Parathyroid adenoma (tissue), 2 donors: ENCODE measurements around the gene ASGR1.

Experiments
- H2AFZ ChIP-seq: fragments of 300-600 bp; sonication (generic); one replicate; pipeline ENCODE4 v1.7.0; 2017; ENCODE audit warnings: antibody characterized with exemption, mild to moderate bottlenecking
- H3K27ac ChIP-seq: fragments of 300-600 bp; sonication (generic); one replicate; pipeline ENCODE4 v1.7.0; 2017
- H3K27me3 ChIP-seq: fragments of 300-600 bp; sonication (generic); one replicate; pipeline ENCODE4 v1.7.0; 2017; ENCODE audit warnings: low read length; ENCODE audit not compliant: control insufficient read depth, insufficient read depth
- H3K36me3 ChIP-seq: fragments of 300-600 bp; sonication (generic); one replicate; pipeline ENCODE4 v1.7.0; 2017; ENCODE audit warnings: low read length; ENCODE audit not compliant: control insufficient read depth, insufficient read depth
- H3K4me1 ChIP-seq: fragments of 300-600 bp; sonication (generic); one replicate; pipeline ENCODE4 v1.7.0; 2017; ENCODE audit warnings: control low read depth
- H3K4me2 ChIP-seq: fragments of 300-600 bp; sonication (generic); one replicate; pipeline ENCODE4 v1.7.0; 2017; ENCODE audit warnings: low read length
- H3K4me3 ChIP-seq: fragments of 300-600 bp; sonication (generic); one replicate; pipeline ENCODE4 v1.7.0; 2017; ENCODE audit warnings: low read depth, low read length
- H3K79me2 ChIP-seq: fragments of 300-600 bp; sonication (generic); one replicate; pipeline ENCODE4 v1.7.0; 2017; ENCODE audit warnings: control low read depth
- H3K9ac ChIP-seq: fragments of 300-600 bp; sonication (generic); one replicate; pipeline ENCODE4 v1.7.0; 2017; ENCODE audit warnings: mild to moderate bottlenecking
- H3K9me3 ChIP-seq: fragments of 300-600 bp; sonication (generic); one replicate; pipeline ENCODE4 v1.7.0; 2017; ENCODE audit warnings: low read length; ENCODE audit not compliant: control insufficient read depth
- TF ChIP-seq, protein P1 (sequence below): fragments of 300-600 bp; sonication (generic); IDR thresholded peaks from one replicate; pipeline ENCODE4 v1.7.0; 2017; ENCODE audit warnings: antibody characterized with exemption, mild to moderate bottlenecking
- donor health status: primary hyperparathyroidism.

The ASGR1 gene

DNA sequence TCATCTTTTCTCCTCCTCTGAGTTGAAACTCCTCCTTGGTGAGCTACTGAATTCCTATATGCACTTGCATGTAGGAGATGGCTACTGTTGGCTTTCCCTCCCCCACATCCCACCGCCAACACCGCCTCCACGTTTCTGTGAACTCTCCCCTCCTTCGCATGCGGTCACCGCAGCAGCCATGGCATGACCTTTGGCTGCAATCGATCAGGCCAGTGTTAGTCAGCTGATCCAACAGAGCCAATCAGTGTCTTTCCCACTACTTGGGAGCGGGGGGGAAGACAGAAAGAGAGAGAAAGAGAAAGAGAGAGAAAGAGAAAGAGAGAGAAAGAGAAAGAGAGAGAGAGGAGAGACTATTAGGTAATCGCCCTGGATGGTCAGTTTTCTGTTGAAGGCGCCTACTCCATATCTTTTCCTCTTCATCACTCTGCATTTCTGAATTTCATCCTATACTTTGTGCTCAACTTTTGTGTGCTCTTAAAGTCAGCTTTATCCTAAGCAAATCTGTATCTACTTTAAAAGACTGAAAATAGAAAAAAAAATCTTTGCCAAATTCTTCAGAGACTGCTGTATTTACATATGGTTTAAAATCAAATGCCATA, 22.7 kb downstream of the ASGR1 start:
- no peaks in the 10 kb centered on the region for H3K79me2 ChIP-seq
- no peak overlapping the region for H3K4me3 ChIP-seq
- H3K9me3 ChIP-seq = no peaks in the 10 kb centered on the region
- no peaks in the 10 kb centered on the region for H3K36me3 ChIP-seq
- H3K4me2 ChIP-seq = no peak overlapping the region
- H2AFZ ChIP-seq = no peak overlapping the region
- TF ChIP-seq, protein P1, sequence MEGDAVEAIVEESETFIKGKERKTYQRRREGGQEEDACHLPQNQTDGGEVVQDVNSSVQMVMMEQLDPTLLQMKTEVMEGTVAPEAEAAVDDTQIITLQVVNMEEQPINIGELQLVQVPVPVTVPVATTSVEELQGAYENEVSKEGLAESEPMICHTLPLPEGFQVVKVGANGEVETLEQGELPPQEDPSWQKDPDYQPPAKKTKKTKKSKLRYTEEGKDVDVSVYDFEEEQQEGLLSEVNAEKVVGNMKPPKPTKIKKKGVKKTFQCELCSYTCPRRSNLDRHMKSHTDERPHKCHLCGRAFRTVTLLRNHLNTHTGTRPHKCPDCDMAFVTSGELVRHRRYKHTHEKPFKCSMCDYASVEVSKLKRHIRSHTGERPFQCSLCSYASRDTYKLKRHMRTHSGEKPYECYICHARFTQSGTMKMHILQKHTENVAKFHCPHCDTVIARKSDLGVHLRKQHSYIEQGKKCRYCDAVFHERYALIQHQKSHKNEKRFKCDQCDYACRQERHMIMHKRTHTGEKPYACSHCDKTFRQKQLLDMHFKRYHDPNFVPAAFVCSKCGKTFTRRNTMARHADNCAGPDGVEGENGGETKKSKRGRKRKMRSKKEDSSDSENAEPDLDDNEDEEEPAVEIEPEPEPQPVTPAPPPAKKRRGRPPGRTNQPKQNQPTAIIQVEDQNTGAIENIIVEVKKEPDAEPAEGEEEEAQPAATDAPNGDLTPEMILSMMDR = no peak
- H3K27ac ChIP-seq = no peak overlapping the region
- no peaks in the 10 kb centered on the region for H3K4me1 ChIP-seq
- H3K9ac ChIP-seq = no peak overlapping the region
- H3K27me3 ChIP-seq = no peaks in the 10 kb centered on the region

DNA sequence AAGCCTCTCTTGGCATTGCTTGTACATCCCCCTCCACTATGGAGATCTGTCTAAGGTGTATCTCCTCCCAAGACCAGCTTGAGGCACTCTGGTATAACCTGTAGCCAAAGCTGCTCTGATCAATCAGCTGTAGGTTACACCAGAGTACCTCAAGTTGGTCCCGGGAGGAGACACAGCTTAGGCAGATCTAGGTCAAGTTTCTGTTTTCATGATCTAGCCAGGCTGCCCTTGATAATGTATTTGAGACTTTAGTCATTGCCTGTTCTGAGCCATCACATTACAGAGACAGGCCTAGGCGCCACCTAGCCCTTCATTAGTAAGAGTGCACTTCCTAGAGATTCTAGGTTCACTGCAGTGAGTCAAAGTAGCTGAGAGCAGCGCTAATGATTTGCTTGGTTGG, 31.4 kb downstream of the ASGR1 start:
- H3K9ac ChIP-seq = no peak overlapping the region
- H3K4me2 ChIP-seq = no peak overlapping the region
- H3K36me3 ChIP-seq = no peaks in the 10 kb centered on the region
- H3K4me3 ChIP-seq = no peak overlapping the region
- TF ChIP-seq, protein P1 = peak; percentile 11
- H3K4me1 ChIP-seq = peaks cover 9% of the 10 kb centered on the region
- H3K27ac ChIP-seq = no peak overlapping the region
- peak overlapping the region; percentile 9 for H2AFZ ChIP-seq
- no peaks in the 10 kb centered on the region for H3K79me2 ChIP-seq
- no peaks in the 10 kb centered on the region for H3K27me3 ChIP-seq
- H3K9me3 ChIP-seq = no peaks in the 10 kb centered on the region

DNA sequence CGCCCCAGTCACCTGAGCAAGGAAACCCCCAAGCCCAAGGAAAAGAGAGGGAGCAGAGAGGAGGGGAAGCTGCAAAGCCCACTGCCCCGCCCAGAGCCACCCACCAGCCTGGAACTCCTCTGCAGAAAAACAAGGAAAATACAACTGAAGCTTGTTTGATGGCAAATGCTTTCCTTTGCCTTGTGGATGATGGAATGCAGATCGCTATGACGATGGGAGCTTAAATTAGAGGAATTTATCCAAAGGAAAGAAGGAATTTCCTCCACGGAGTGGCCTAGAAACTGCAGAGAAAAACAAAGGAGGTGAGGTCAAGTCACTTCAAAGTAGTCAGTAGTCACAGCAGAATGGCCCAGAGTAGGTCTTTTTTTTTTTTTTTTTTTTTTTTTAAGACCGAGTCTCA, 33.1 kb downstream of the ASGR1 start:
- Histone ChIP-seq H3K36me3 (no peaks in the 10 kb centered on the region), H2AFZ (no peak overlapping the region), H3K4me3 (no peak overlapping the region), H3K9ac (no peak overlapping the region), H3K4me1 (peaks cover 24% of the 10 kb centered on the region), H3K79me2 (no peaks in the 10 kb centered on the region), H3K9me3 (no peaks in the 10 kb centered on the region), H3K27ac (no peak overlapping the region), H3K4me2 (no peak overlapping the region), H3K27me3 (no peaks in the 10 kb centered on the region)
- TF ChIP-seq, protein P1 = no peak

DNA sequence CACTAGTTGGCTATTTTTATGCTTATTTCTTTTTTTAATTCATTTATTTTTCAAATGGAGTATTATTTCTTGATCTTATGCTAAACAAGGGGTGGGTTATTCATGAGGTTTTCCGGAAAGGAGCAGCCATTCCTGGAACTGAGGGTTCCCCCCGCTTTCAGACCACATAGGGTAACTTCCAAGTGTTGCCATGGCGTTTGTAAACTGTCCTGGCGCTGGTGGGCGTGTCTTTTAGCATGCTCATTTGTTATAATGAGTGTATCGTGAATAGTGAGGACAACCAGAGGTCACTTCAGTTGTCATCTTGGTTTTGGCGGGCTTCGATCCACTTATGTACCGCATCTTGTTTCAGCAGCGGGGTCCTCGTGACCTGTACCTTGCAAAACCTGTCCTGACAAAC, 35.0 kb downstream of the ASGR1 start:
- Histone ChIP-seq H3K27me3 (no peaks in the 10 kb centered on the region), H2AFZ (no peak overlapping the region), H3K4me1 (peaks cover 32% of the 10 kb centered on the region), H3K79me2 (no peaks in the 10 kb centered on the region), H3K9me3 (no peaks in the 10 kb centered on the region), H3K36me3 (no peaks in the 10 kb centered on the region), H3K9ac (no peak overlapping the region), H3K4me3 (no peak overlapping the region), H3K27ac (no peak overlapping the region), H3K4me2 (no peak overlapping the region)
- TF ChIP-seq, protein P1 = no peak

DNA sequence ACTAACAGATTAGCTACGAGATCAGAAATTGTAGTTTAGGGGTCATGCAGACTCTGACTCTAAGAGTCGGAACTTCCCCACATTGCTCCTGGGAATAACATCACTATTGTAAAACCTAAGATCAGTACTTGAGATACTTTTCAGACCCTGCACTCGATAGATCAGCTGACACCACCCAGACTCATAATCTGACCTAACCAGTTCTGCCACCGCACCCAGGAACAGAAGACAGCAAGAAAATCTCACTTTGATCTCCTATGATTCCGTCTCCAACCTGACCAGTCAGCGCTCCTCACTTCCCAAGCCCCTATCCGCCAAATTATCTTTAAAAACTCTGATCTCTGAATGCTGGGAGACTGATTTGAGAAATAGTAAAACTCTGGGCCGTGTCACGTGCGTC, 37.3 kb downstream of the ASGR1 start:
- TF ChIP-seq, protein P1 = no peak
- peak overlapping the region; percentile 32 for H3K4me3 ChIP-seq
- peak overlapping the region; percentile 47 for H3K4me2 ChIP-seq
- no peaks in the 10 kb centered on the region for H3K27me3 ChIP-seq
- H3K27ac ChIP-seq = peak overlapping the region; percentile 81
- no peaks in the 10 kb centered on the region for H3K79me2 ChIP-seq
- no peaks in the 10 kb centered on the region for H3K9me3 ChIP-seq
- H3K36me3 ChIP-seq = no peaks in the 10 kb centered on the region
- no peak overlapping the region for H3K9ac ChIP-seq
- peaks cover 45% of the 10 kb centered on the region for H3K4me1 ChIP-seq
- H2AFZ ChIP-seq = peak overlapping the region; percentile 42
